NCI-H460 (cell line): ENCODE measurements around the gene SIAH1. TPM values are rescaled to one million over a fixed set of nuclear protein-coding genes. Genes with fewer than 3 reads are reported as not detected.
"Not testable (repeated sequence)": the region's sequence is repeated elsewhere in the genome, so short reads cannot be mapped to it uniquely, and the experiment has no call there.

Source experiments
- DNase-seq: peaks from one replicate; pipeline ENCODE4 v3.0.0-alpha.2; 2016; ENCODE audit warnings: low read depth; ENCODE audit errors: extremely low read depth
- polyA plus RNA-seq: library from polyadenylated mRNA; depleted of rRNA; stranded (reverse); fragments of >200 nt; gene quantifications from 2 replicates; pipeline ENCODE4 v1.2.3, GENCODE V29; 2014; cell fraction: nucleus; rRNA removed
- total RNA-seq: library from RNA; depleted of rRNA; stranded (reverse); fragments of >200 nt; shearing (Covaris generic); gene quantifications from 2 replicates; pipeline ENCODE4 v1.2.3, GENCODE V29; 2014; rRNA removed

Gene SIAH1
- total RNA-seq = 23.8 and 30.6 TPM in 2 replicates
- 17.7 and 20.2 TPM in 2 replicates for polyA plus RNA-seq

- DNase-seq = peak; percentile 79
Measured at GRCh38 chr16:48385253-48386150, at the start of gene SIAH1. Gene SIAH1, minus strand, starts transcription at chr16:48385413. Its CDS starts 22,985 bp downstream, at chr16:48362428.

- no peak for DNase-seq
Measured at GRCh38 chr16:48434653-48435317, 49.6 kb upstream of the SIAH1 start.

- DNase-seq = no peak
Measured at GRCh38 chr16:48433850-48434530, 48.8 kb upstream of the SIAH1 start.

- DNase-seq = no peak
Measured at GRCh38 chr16:48433116-48433849, 48.1 kb upstream of the SIAH1 start.

- DNase-seq = no peak
Measured at GRCh38 chr16:48432136-48432535, 46.9 kb upstream of the SIAH1 start.

GRCh38 chr16:48430890-48431289, 45.7 kb upstream of the SIAH1 start:
- no peak for DNase-seq

- DNase-seq = no peak
Measured at GRCh38 chr16:48426244-48427141, 41.3 kb upstream of the SIAH1 start.

GRCh38 chr16:48422537-48422936, 37.3 kb upstream of the SIAH1 start:
- no peak for DNase-seq

GRCh38 chr16:48421741-48422140, 36.5 kb upstream of the SIAH1 start:
- DNase-seq = no peak

- no peak for DNase-seq
Measured at GRCh38 chr16:48420437-48420836, 35.2 kb upstream of the SIAH1 start.

- not testable (repeated sequence) for DNase-seq
Measured at GRCh38 chr16:48416617-48417016, 31.4 kb upstream of the SIAH1 start.

- no peak for DNase-seq
Measured at GRCh38 chr16:48413272-48413671, 28.1 kb upstream of the SIAH1 start.

GRCh38 chr16:48409839-48410632, 24.8 kb upstream of the SIAH1 start:
- DNase-seq = no peak

GRCh38 chr16:48408688-48409087, 23.5 kb upstream of the SIAH1 start:
- DNase-seq = no peak

- no peak for DNase-seq
Measured at GRCh38 chr16:48405907-48406306, 20.7 kb upstream of the SIAH1 start.

- DNase-seq = no peak
Measured at GRCh38 chr16:48405153-48405552, 19.9 kb upstream of the SIAH1 start.

GRCh38 chr16:48402547-48402946, 17.3 kb upstream of the SIAH1 start:
- not testable (repeated sequence) for DNase-seq

- no peak for DNase-seq
Measured at GRCh38 chr16:48395375-48395774, 10.2 kb upstream of the SIAH1 start.

- no peak for DNase-seq
Measured at GRCh38 chr16:48394355-48394703, 9.1 kb upstream of the SIAH1 start.
